HG02623 (cell line): ENCODE data around the gene HIVEP3.

Source experiments
- ATAC-seq: cut with Tn5 transposase; IDR thresholded peaks from one replicate; pipeline ENCODE4 v1.9.1; 2021; ENCODE audit warnings: moderate library complexity; ENCODE audit not compliant: unreplicated experiment

Gene HIVEP3

DNA sequence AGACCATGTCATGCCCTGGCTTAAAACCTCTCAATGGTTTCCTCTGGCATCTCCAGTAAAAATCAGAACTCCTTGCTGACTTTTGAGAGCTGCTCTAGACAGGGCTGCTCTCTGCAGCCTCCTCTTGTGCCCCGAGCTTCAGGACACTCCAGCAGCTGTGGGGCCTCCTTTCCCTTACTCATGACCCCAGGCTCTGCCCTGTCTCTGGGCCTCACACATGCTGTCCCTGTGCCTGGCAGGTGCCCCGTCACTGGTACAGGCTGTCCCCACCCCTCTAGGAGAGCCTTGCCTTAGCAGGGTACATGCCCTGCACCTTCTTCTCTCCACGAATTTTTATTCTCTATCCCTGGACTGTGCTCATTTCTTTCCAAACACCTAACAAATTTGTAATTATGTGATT lies 43.2 kb downstream of the HIVEP3 start:
- no peak for ATAC-seq

DNA sequence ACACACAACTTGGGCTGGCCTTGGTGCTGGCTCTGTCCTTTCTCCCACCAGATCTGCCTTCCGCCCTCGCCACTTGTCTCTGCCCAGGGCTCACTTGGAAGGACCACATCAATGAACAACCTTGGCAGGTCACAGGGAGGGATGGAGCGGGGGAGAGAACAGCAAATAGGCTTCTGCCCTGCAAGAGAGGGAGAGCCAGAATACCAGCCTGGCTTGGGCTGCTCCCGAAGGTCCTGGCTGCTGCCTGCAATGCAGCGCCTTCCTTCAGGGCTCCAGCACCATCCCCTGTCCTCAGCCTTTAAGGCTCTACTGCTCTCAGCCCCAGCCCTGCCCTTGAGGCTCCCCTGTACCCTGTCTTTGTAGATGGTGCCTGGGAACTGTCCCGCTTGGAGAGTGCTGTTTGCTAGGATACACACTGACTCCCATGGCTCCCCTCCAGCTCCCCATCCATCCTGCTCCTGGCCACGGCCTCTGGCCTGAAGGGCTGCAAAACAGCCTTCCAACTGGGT lies 43.8 kb downstream of the HIVEP3 start:
- no peak for ATAC-seq

DNA sequence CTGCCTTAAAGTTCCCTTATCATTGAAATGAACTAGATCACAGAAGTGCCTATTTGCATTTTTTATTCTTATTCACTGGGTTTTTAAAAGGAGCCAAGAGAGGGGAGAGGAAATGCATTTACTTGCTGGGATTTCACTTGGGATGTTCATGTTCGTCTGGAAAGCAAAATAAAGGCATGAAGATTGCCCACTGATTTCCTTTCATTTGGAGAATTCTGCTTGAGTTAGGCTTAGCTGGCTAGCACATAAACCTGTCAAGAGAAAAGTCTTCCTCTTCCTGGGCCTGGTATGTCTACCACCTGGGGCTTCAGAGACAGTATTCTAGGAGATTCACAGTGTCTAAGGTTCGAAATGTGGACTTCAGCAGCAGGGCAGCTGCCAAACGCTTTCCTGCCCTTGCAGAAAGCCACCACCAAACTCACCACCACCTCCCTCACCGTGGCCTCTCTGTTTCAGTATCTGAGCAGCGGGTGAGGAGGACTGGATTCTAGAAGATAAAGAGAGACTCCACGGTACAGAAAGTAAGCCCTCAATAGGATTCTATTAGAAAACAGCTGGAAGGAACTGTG lies 44.5 kb downstream of the HIVEP3 start:
- ATAC-seq = no peak

DNA sequence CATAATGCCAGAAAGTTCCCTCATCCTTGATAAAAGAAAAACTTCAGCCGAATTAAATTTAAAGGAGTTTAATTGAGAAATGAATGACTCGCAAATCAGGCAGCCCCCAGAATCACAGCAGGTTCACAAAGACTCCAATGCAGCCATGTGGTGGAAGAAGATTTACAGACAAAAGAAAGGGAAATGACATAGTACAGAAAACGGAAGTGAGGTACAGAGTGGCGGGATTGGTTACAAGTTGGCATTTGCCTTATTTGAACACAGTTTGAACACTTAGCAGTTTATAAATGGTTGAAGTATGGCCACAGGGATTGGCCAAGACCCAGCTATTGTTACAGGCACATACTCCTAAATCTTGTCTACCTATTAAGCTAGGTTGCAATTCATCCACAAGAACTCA lies 46.6 kb downstream of the HIVEP3 start:
- ATAC-seq = no peak

DNA sequence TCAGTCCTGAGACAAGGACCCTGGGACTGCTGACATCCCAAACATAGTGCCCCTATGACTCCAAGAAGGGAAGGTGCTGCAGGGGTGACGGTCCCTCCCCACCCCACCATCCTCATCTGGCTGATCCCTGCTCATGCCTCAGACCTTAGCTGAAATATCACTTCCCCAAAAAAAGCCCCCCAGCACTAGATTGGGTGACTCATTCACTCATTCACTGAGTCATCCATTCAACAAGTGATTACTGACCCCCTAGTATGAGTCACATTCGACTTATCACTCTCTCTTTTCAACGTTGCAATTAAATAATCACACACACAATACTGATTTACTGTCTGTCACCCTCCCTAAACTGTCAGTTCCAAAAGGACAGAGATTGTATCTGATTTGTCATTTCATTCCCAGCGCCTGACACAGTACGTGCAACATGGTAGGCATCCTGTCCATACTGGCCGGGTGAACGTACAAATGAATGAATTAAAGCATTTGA lies 48.6 kb downstream of the HIVEP3 start:
- no peak for ATAC-seq

DNA sequence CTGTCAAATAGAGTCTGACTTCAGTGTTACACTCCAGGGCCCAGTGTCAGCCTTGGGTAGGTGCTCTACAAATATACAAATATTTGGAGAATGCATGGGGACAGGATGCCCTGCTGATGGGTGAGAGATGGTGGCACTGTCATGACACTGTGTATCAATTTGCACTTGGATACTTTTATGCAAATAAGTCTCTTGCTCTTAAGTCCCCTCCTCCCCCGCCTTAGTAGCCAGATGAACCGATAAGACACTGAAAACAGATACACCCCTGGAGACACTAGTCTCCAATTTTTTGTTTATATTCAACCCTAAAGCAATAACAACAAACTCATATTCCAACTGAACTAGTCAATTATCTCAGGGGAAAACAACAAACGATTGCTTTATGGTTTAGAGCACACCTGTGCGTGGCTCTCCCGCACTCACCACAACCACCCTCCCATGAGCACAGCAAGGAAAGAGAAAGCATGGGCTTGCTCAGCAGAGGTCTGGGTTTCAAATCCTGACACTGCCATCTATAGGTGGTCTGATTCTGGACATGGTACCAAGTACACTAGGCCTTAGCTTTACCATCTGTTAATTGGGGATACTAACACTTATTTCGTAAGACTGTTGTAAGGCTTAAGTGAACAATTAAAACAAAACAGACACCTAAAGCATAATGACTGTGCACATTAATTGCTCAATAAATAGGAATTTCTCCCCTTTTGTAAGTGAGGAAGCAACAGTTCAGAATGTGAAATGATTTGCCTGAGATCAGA lies 50.3 kb downstream of the HIVEP3 start:
- no peak for ATAC-seq

DNA sequence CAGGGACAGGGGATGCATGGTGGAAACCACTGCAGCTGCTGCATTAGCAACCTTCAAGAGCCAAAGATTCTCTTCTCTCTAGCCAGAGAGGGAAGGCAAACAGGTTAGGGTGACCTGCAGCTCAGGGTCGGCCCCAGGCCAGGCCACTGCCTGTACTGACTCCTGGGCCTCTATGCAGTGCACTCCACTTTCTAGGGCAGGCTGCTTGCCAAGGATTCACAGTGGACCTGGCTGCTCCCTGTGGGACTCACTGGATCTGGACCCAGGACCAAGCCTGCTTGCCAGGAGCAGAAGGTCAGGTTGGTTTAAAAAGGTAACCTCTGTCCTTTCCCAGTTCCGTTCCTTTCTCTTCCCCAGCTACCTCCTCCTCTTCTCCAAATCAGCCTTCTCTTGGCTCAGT lies 52.4 kb downstream of the HIVEP3 start:
- no peak for ATAC-seq

DNA sequence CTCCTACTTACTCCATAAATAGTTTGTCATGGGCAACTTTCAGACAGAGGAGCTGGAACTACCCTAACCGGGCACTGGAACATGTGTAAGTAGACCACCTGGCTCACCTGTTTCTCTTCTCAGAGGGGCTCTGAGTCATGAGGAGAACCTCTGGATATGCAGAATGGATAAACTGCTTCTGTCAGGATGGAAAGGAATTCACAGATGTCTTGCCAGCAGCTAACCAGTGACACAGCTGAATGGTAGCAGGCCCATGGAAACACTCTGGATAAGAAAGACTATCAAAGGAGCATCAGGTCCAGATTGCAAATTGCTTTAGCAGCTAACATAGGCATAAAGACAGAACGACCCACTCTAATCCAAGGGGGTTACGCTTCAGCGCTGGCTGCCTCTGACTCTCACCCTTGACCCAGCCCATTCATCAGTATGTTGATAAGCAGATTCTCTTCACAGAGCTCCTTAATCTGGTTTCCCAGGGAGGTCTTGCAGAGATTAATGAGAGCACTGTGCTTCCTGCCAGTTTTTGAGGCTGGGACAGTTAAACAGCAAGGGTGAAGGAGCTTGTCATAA lies 54.2 kb downstream of the HIVEP3 start:
- no peak for ATAC-seq

DNA sequence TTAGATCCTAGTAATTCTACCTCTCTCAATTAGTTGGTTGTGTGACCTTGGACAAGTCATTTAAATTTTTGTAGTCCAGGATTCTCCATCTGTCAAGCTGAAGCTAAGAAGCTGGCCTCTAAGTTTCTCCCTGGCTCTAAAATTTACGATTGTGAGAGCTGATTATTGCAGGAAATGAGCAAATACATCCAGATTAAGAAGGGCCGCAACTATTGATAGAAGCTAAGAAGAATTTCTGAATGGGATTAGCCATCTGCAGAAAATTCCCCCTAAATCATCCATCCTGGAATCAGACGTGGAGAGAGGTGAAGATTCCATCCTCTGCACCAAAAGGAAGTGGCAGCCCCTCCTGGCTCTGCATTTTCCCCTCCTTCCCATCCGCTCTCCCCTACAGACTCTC lies 55.0 kb downstream of the HIVEP3 start:
- no peak for ATAC-seq

DNA sequence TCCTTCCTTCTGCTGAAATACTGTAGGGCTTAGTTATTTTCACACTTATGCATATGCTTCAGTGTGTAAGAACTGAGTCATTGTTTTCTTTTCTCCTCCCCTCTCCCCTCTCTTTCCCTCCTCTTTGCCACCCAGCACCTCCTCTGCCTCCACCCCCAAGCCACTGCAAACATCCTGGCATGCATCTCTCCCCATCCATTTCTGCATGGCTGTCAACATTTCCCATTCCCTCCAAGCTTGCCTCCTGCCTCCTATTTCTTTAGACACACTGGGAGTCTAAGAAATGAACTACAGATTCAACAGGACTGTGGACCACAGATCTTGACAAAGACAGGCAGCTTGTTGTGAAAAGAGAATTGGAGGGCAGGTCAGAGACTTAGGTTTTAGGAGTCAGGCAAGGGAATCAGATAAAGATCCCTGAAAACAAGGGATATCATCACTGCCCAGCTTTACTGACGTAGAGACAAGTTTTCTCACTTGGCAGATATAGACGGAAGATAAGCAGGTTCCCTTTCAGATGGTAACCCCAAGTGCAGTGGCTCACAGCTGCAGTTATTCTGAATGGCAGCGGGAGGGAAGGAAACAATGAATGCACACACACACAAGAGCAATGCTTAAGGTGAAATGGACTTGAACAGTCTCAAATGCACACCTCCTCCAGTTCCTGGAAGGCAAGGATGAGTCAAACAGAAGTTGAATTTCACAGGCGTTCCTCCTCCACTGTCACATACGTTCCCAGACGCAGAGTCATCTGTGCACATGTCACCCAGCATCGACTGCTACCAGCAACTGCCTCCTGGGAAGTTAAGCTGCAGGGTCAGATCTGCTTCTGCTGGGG lies 56.1 kb downstream of the HIVEP3 start:
- no peak for ATAC-seq

DNA sequence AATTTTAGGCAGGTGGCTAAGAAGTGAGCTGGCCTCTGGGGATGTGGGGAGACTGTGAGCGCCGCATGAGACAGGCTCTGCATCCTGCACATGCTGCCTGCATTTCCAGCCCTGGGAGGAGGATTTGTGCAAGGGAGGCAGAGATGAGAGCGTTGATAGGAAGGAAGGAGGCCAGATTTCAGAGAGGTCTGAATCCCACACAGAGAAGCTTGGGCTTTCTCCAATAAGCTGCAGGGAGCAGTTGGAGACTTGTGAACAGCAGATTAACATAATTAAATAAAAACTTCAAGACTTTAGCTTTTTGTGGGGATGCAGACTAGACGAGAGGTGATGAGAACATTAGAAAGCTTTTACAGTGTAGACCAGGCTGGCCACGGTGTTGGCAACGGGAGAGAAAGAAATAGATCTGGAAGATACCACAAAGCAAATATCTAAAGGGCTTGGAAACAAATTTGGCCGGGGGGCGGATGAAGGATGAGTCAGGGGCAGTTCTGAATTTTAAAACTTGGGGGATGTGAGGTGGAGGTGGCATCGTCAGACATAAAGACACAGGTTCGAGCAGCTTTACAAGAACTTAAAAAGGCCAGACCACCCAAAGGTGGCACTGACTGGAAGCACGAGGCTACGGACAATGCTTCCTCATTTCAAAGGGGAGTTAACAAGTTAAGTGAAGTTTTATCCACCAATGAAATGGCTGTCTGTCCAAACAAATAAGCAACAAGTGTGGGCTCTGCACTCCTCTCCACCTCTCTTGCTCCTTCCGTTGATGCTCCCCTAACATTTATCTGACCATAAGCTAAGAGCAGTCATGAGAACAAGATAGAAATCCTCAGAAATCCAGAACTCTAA lies 57.0 kb downstream of the HIVEP3 start:
- no peak for ATAC-seq

DNA sequence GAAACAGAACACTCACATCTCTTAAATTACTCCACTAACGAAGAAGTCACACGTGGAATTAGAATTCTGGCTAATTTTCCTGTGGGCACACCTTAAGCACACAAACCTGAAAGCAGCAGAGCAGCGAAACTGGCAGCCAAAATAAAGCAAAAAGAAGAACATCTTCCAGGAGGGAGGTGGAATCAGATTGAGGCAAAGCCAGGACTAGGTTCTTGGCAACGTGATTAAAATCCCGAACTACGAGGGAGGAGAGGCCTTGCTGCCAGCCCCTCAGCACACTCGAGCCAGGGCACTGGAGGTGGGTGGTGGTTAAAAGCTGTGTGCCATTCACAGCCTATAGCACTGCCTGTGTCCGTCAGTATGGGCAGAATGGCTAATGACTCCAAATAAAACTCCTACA lies 58.0 kb downstream of the HIVEP3 start:
- ATAC-seq = no peak

DNA sequence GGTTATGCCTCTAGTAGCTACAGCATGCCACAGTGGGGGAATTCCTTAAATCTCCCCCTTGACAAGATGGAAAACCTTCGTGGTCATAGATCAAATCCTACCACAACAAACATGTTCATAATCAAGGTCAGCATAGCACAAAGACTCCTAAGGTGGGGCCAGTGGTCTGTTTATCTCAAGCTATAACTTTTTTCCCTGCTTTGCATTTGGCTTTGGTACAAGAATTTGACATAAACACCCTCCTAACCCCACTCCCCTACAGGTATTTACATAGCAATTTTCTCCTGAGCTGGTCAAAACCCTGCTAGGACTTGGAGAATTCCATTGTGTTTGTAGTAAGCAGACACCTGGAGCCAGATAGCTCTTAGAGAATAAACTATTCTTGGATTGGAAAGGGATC lies 58.5 kb downstream of the HIVEP3 start:
- ATAC-seq = no peak

DNA sequence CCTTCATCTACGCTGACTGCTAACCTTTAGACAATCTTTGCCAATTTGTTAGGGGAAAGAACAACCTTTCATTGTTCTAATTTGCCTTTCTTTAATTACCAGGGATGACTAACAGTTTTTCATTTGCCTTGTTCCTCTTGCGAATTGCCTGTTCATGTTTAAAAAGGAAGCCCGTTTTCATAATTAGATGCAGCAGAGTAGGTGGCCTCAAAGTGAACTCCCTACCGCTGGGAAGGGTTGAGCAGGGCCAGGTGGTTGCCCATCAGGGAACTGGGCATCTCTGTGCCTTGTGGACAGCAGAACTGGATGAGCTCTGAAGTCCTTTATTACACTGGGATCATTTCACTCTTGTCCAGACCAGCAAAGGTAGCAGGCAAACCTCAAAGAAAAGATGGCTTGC lies 59.0 kb downstream of the HIVEP3 start:
- ATAC-seq = no peak

DNA sequence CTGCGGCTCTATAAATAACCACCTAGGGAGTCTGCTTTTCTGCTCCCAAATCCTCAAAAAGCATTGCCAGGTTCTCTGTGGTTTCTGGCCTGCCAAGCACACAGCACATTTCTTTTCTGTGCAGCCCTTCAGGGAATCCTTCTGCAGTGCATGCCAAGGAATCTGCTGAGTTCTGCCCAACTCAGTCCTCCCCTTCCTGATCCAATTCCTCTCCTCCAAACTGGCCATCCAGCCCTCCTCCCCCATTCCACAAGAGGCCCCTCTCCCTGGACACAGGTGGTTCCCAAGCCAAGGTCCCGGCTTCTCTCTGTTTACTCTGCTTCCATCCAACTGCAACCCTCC lies 61.8 kb downstream of the HIVEP3 start:
- ATAC-seq = no peak

DNA sequence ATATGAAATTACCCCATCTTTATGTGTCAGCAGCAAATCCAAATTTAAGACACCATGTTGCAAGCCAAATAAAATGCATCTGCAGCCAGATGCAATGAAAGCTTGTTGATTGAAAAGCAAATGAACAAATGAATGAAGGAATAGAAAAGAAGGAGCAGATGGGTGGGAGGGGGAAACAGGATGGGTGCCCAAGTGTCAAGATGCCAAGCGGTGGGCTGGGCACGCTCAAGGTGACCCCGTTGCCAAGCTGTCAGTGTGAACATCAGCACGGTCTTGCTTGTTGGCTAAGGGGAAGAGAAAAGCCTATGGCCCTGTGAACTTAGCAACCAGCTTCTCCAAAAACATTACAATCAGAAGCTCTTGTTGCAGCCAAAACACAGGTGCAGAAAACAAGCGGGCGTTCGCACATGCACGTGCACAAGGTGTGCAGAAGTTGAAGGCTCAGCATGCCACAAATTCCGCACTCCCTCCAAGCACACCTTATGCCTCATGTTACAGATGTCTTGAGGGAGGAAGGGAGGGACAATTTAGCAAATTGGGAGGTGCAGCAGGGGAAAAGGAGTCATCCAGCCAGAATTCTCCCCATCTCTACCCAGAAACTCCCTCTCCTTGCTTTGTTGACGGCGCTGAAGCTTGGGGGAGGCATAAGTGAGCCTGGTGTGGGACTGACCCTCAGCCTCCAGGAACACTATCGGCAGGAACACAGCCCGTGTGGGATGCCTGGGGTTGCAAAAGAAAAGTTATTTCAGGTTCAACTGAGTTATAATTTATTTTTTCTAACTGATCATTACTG lies 62.4 kb downstream of the HIVEP3 start:
- no peak for ATAC-seq

DNA sequence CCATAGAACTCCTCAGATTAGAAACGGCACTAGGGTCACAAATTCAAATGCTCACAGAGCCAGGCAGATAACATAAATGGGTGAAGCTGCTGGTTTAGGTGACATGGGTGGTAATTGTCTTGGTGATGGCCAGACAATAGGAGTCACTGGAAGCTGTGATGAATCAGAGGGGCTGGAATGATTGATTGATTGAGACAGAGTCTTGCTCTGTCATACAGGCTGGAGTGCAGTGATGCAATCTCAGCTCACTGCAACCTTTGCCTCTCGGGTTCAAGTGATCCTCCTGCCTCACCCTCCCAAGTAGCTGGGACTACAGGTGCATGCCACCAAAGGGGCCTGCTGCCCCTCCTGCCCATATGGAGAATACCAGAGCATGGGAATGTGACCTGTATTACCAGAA lies 63.0 kb downstream of the HIVEP3 start:
- no peak for ATAC-seq

DNA sequence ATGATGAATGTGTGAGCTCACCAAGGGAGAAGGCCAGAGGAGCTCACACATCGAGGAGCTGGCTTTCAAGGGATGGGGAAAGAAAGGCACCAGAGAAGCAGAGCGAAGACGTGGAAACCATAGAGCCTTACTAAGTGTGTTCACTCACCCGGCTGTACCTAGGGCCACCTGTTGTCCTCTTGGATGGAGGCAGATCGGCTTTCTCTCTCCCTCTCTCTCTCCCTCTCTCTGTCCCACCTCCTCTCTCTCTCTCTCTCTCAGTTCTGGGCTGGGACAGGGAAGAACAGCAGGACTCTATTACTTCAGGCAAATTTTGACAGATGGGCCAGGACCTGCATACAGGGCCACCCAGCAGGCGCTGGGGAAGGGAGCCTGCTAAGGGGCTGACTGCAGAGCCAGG lies 64.8 kb downstream of the HIVEP3 start:
- ATAC-seq = no peak

DNA sequence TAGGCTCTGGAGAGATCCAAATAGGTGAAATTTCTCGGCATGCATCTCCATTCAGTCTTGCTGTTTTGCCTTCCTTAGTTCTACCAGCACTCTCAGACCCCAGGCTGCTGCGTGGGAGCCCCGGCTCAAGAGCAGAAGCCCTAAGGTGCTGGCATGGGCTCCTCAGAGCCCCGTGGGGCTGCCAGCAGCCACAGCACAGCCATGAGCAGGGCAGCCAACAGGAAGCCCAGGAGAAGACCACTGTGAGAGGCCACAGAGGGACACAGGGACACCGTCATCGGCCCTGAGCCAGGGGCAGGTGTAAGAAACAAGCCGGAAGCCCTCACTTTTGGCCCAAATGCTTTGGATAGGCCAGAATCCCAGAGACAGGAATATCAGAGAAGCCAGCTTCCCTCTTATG lies 66.6 kb downstream of the HIVEP3 start:
- no peak for ATAC-seq

DNA sequence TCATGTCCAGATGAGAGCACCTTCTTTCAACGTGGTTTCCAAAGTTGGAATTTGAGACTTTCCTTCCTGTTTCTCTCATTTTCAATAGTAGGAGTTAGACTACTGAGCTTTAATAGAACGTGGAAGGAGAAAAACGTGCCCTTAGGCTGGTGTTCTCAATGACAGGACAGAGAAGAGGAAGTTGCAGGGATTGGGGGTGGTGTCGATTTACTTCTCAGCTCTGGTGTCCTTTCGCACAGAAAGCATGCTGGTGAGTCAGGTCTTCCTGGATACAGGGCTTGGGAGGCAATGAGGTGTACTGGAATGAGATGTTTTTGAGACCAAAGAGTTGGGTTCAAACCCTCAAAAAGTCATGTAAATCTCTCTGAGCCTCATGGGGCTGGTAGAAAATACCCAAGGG lies 67.1 kb downstream of the HIVEP3 start:
- ATAC-seq = no peak
